ENCODE measurements around the gene PHKA2.

DNA sequence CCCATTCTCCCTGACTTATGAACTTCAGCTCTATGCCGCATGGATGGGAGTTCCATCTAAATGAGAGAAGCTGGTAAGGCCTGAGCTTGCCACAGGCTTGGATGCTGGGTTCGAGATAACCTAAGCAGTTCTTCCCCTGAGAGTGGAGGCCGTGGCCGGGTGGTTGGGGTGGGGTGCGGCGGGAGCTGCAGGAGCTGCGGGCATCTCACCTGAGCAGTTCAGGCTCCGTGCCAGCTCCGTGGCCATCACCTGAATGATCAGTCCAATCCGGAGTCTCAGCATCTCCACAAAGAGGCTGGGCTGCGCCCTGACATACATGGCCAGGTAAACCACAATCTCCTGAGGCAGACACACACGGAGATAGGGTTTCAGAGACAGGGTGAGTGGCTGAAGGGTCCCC is 77.6 kb downstream of the PHKA2 start:
- TF ChIP-seq, protein P1, sequence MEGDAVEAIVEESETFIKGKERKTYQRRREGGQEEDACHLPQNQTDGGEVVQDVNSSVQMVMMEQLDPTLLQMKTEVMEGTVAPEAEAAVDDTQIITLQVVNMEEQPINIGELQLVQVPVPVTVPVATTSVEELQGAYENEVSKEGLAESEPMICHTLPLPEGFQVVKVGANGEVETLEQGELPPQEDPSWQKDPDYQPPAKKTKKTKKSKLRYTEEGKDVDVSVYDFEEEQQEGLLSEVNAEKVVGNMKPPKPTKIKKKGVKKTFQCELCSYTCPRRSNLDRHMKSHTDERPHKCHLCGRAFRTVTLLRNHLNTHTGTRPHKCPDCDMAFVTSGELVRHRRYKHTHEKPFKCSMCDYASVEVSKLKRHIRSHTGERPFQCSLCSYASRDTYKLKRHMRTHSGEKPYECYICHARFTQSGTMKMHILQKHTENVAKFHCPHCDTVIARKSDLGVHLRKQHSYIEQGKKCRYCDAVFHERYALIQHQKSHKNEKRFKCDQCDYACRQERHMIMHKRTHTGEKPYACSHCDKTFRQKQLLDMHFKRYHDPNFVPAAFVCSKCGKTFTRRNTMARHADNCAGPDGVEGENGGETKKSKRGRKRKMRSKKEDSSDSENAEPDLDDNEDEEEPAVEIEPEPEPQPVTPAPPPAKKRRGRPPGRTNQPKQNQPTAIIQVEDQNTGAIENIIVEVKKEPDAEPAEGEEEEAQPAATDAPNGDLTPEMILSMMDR (conservative IDR thresholded peaks at IDR 0.05): no peak
- TF ChIP-seq EZH2 (IDR thresholded peaks at IDR 0.05; ENCODE audit: low read depth): no peak

Measured in PC-9 (cell line).